Panc1 (cell line): ENCODE data around the gene LDB3. TPM values are rescaled to one million over a fixed set of nuclear protein-coding genes. Genes with fewer than 3 reads are reported as not detected.

Experiments used
- ATAC-seq: fragments of 200-7000 bp; cut with Tn5 transposase; 2 replicates; pipeline ENCODE4 v1.9.1; 2020; ENCODE audit warnings: mild to moderate bottlenecking, moderate library complexity
- BruUV-seq: library from RNA; stranded (reverse); fragments of 400-500 nt; replicated peaks from 2 replicates; lab custom pipeline; 2021; lab: Mats Ljungman, UMichigan
- CTCF ChIA-PET: fragments of 300-600 bp; sonication (Branson Sonifier 250); formaldehyde crosslinking; loops from one replicate; lab custom pipeline; 2022; ENCODE audit warnings: antibody characterized with exemption; lab: Charles Lee
- POLR2A ChIA-PET: fragments of 300-600 bp; sonication (Branson Sonifier 250); formaldehyde crosslinking; loops from one replicate; lab custom pipeline; 2022; ENCODE audit warnings: antibody characterized with exemption; lab: Charles Lee
- DNase-seq: peaks from one replicate; pipeline ENCODE4 v3.0.0-alpha.2; 2010; ENCODE audit warnings: low read depth, low spot score
- H3K27ac ChIP-seq: 2 replicates; pipeline ENCODE4 v1.5.1; 2011; ENCODE audit warnings: mild to moderate bottlenecking, low read length, inconsistent platforms
- H3K27me3 ChIP-seq: fragments of 200-500 bp; sonication (Bioruptor generic); 2 replicates; pipeline ENCODE4 v1.6.0; 2014; ENCODE audit warnings: low read length, inconsistent platforms; ENCODE audit not compliant: control insufficient read depth, insufficient read depth
- H3K36me3 ChIP-seq: fragments of 200-500 bp; sonication (Bioruptor generic); 2 replicates; pipeline ENCODE4 v1.5.1; 2014; ENCODE audit warnings: inconsistent platforms, mild to moderate bottlenecking, low read length, moderate library complexity; ENCODE audit not compliant: control insufficient read depth, insufficient read depth
- H3K4me1 ChIP-seq: 2 replicates; pipeline ENCODE4 v1.5.1; 2011; ENCODE audit warnings: inconsistent platforms, mild to moderate bottlenecking, low read length, moderate library complexity; ENCODE audit not compliant: control insufficient read depth, insufficient read depth
- H3K4me3 ChIP-seq, 2 experiments: 2 replicates each; pipeline ENCODE4 v1.5.1; 2011 to 2012; ENCODE audit warnings: low read depth in 2 of 2, low read length in 2 of 2, mild to moderate bottlenecking in 2 of 2, inconsistent platforms in 1 of 2, moderate library complexity in 1 of 2
- H3K9me3 ChIP-seq: fragments of 200-500 bp; sonication (Bioruptor generic); 2 replicates; pipeline ENCODE4 v1.5.1; 2014; ENCODE audit warnings: low read depth, mild to moderate bottlenecking, inconsistent platforms, low read length, moderate library complexity; ENCODE audit not compliant: control insufficient read depth, insufficient read depth
- POLR2AphosphoS5 ChIP-seq: IDR thresholded peaks from 2 replicates; pipeline ENCODE4 v1.6.1; 2012; ENCODE audit warnings: mild to moderate bottlenecking, low read depth, low read length, moderate library complexity
- SIN3A ChIP-seq: IDR thresholded peaks from 2 replicates; pipeline ENCODE4 v1.6.1; 2012; ENCODE audit warnings: low read depth, mild to moderate bottlenecking, low read length, moderate library complexity, borderline replicate concordance; ENCODE audit not compliant: insufficient read depth
- TCF7L2 ChIP-seq: IDR thresholded peaks from 2 replicates; pipeline ENCODE4 v1.6.1; 2011; ENCODE audit warnings: mild to moderate bottlenecking, low read depth, low read length, inconsistent platforms
- in situ Hi-C: cut with HindIII; loops from 2 replicates; pipeline ENCODE4 v1.10.0; 2016; ENCODE audit warnings: low sequenced_read_pairs, low pct_unique_long_range_greater_than_20kb
- intact Hi-C: fragments of 100-400 bp; cut with micrococcal nuclease; formaldehyde crosslinking; loops from one replicate; pipeline ENCODE4 v1.10.0; 2022; ENCODE audit not compliant: unreplicated experiment
- total RNA-seq: library from RNA; stranded (reverse); gene quantifications from one replicate; pipeline ENCODE4 v1.2.1, GENCODE V29; 2021; ENCODE audit not compliant: unreplicated experiment
- TF ChIP-seq, protein P1 (sequence below), 2 experiments: IDR thresholded peaks; 2 replicates each; pipeline ENCODE4 v1.6.1; 2011 to 2012; ENCODE audit warnings: low read depth in 2 of 2, control low read depth in 1 of 2, low read length in 1 of 2, mild to moderate bottlenecking in 1 of 2, moderate library complexity in 1 of 2; ENCODE audit not compliant: insufficient read depth in 1 of 2
- TF ChIP-seq, protein P2 (sequence below): fragments of 450-650 bp; IDR thresholded peaks from 2 replicates; pipeline ENCODE4 v1.5.1; 2017; ENCODE audit warnings: mild to moderate bottlenecking

LDB3 gene
- total RNA-seq, 1 experiment from 2014 or later: 0.15 TPM

DNA sequence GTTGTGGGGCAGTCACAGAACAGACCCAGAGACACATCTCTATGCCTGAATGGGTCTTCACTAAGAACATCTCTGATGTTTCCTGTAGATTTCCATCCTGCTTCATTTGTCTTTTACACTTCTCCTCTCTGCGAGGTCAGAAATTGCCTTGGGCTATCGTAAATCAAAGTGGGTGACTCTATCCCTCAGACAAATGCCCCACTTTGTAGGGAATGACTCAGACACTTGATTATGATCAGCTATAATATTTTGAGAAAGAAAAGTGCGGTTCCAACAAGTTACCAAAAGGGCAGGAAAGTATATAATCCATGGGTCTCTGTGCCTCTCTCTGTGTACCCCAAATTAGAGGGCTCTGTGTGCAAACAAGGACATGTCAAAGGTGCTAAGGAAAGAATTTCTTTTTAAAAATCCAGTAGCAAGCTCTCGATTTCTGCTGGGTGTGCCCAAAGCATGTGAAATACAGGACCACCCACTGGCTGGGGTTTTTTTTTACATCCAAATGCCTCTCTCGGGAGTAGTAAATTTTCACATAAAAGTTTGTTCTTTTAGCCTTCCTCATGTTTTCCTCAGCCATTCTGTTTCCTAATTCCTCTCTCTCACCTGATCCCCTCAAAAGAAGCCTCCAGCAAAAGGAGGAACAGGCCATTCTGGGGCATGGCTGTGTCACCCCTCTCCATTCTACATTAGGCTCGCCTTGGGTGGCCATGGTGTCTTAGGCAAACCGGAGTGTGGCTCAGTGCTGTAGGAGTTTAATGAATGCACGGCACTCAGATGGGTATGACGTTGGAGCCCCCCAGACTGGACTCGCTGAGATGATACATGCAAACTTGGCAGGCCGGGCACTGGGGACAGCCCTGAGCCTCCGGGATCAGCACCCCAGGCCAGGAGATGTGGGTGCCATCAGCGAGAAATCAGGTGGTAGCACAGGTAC lies 20.3 kb upstream of the LDB3 start:
- in situ Hi-C loops (no loop called here), intact Hi-C loops (no loop called here)
- H3K27me3 ChIP-seq: no peaks in the 10 kb centered on the region
- ATAC-seq: peak; percentile 51
- TF ChIP-seq, protein P1, sequence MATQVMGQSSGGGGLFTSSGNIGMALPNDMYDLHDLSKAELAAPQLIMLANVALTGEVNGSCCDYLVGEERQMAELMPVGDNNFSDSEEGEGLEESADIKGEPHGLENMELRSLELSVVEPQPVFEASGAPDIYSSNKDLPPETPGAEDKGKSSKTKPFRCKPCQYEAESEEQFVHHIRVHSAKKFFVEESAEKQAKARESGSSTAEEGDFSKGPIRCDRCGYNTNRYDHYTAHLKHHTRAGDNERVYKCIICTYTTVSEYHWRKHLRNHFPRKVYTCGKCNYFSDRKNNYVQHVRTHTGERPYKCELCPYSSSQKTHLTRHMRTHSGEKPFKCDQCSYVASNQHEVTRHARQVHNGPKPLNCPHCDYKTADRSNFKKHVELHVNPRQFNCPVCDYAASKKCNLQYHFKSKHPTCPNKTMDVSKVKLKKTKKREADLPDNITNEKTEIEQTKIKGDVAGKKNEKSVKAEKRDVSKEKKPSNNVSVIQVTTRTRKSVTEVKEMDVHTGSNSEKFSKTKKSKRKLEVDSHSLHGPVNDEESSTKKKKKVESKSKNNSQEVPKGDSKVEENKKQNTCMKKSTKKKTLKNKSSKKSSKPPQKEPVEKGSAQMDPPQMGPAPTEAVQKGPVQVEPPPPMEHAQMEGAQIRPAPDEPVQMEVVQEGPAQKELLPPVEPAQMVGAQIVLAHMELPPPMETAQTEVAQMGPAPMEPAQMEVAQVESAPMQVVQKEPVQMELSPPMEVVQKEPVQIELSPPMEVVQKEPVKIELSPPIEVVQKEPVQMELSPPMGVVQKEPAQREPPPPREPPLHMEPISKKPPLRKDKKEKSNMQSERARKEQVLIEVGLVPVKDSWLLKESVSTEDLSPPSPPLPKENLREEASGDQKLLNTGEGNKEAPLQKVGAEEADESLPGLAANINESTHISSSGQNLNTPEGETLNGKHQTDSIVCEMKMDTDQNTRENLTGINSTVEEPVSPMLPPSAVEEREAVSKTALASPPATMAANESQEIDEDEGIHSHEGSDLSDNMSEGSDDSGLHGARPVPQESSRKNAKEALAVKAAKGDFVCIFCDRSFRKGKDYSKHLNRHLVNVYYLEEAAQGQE (IDR thresholded peaks at IDR 0.05; ENCODE audit: insufficient read depth in 1 of 2, low read depth in 2 of 2, low read length in 1 of 2): no peak
- no peak for TF ChIP-seq SIN3A
- TF ChIP-seq POLR2AphosphoS5: no peak
- TF ChIP-seq, protein P2, sequence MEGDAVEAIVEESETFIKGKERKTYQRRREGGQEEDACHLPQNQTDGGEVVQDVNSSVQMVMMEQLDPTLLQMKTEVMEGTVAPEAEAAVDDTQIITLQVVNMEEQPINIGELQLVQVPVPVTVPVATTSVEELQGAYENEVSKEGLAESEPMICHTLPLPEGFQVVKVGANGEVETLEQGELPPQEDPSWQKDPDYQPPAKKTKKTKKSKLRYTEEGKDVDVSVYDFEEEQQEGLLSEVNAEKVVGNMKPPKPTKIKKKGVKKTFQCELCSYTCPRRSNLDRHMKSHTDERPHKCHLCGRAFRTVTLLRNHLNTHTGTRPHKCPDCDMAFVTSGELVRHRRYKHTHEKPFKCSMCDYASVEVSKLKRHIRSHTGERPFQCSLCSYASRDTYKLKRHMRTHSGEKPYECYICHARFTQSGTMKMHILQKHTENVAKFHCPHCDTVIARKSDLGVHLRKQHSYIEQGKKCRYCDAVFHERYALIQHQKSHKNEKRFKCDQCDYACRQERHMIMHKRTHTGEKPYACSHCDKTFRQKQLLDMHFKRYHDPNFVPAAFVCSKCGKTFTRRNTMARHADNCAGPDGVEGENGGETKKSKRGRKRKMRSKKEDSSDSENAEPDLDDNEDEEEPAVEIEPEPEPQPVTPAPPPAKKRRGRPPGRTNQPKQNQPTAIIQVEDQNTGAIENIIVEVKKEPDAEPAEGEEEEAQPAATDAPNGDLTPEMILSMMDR: no peak
- TF ChIP-seq TCF7L2: no peak
- H3K4me1 ChIP-seq: peaks cover 34% of the 10 kb centered on the region
- peak overlapping the region; percentile 55 for H3K27ac ChIP-seq
- H3K4me3 ChIP-seq: no peak overlapping the region
- BruUV-seq: no TSS peak
- no peaks in the 10 kb centered on the region for H3K36me3 ChIP-seq
- ChIA-PET CTCF (no interaction called here), POLR2A (no interaction called here)
- no peak for DNase-seq
- no peaks in the 10 kb centered on the region for H3K9me3 ChIP-seq

DNA sequence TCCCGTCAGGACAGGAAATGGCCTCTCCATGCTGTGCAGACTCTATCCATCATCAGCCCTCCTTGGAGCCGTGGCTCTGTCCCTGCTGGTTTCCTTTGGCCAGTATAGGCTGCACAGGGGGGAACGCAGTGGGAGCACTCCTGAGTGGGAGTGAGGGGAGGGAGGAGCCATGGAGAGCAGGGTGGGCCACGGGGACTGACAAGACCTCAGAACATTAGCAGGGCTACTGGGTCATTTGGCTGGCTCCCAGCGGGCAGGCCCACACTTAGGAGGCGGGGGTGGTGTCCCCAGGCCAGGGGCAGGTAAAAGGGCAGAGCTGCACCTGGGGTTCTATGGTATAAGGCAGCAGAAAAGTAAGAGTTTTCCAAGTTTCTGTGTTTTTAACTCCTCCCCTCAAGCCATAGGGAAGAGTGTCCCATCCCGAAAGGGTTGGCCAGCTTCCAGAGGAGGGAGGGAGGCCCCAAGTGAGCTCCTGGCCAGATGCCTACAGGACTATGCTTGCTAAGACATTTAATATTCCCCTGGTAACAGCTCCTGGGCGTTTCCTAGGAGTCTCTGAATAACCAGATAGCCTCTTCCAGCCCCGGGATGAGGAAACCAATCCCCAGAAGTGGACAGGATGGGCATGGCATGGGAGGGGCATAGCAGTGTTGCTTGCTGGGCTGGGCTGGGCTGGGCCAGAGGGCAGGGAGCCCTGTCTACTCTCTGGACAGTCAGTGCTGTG lies 19.4 kb upstream of the LDB3 start:
- BruUV-seq: no TSS peak
- H3K4me3 ChIP-seq: no peak overlapping the region
- peak; percentile 56 for ATAC-seq
- H3K36me3 ChIP-seq: no peaks in the 10 kb centered on the region
- no peak for DNase-seq
- H3K27me3 ChIP-seq: no peaks in the 10 kb centered on the region
- peak overlapping the region; percentile 55 for H3K27ac ChIP-seq
- H3K4me1 ChIP-seq: peaks cover 29% of the 10 kb centered on the region
- ChIA-PET POLR2A (no interaction called here), CTCF (interaction anchor here (0.6 to 0.8 kb wide), 2 partner anchors 12 to 464 kb away, joined by 3 to 4 read pairs; no protein-coding TSS in a partner anchor)
- intact Hi-C loops: no loop called here
- in situ Hi-C loops: no loop called here
- TF ChIP-seq SIN3A (no peak), POLR2AphosphoS5 (no peak), TCF7L2 (no peak)
- TF ChIP-seq, protein P2: no peak
- TF ChIP-seq, protein P1 (IDR thresholded peaks at IDR 0.05; ENCODE audit: insufficient read depth in 1 of 2, low read depth in 2 of 2, low read length in 1 of 2): no peak
- no peaks in the 10 kb centered on the region for H3K9me3 ChIP-seq
